ENCODE data around the gene UBE2L6. TPM values are rescaled to one million over a fixed set of nuclear protein-coding genes. Genes with fewer than 3 reads are reported as not detected.
A peak's percentile ranks its signal among the peaks of the same experiment; 100 is the strongest.

UBE2L6 gene
- total and polyA plus RNA-seq, 2 donors (not counting 1 experiment from before 2014, with no cell fraction given), result 63.5 to 70.7 TPM

DNA sequence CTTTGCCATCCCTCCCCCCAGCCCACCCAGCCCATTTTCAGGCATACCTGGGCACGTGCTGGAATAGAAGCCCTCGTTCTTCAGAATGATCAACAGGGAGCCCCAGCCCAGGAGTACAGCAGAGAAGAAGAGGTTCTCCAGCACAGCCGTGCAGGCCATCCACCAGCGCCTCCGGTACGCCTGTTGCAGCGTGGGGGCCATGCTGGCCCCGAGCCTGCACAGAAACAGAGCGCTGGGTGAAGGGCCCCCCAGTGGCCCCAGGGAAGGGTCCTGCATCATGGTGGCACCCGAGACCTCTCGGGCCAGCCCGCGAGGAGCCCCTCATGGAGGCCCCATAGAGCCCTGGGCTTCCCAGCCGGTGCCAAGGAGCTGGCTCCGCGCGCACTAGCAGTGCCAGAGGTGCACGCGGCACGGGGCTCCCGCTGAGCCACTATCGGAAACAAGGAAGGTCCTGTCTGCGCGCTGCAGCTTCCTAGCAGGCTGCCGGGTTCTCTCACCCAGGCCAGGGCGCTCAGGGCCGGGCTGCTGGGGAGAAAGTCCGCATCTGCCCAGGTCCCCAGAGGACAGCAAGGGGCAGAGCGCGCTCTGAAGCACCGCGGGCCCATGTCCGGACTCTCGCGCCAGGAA, 53.4 kb downstream of the UBE2L6 start:
- Histone ChIP-seq H3K9ac (ENCODE audit: low read length) (peak overlapping the region; percentile 81), H3K36me3 (replicated peaks in 1 of 2; ENCODE audit: control extremely low read depth in 1 of 2, control insufficient read depth in 1 of 2, extremely low read depth in 1 of 2, insufficient read depth in 2 of 2, low read length in 1 of 2) (no peaks in the 10 kb centered on the region), H3K79me2 (ENCODE audit: control insufficient read depth, insufficient read depth, low read length) (no peaks in the 10 kb centered on the region), H3K27ac (ENCODE audit: low read length in 2 of 2) (no peak overlapping the region), H3K9me3 (ENCODE audit: control extremely low read depth in 1 of 3, control insufficient read depth in 2 of 3, insufficient read depth in 1 of 3, low read length in 2 of 3) (no peaks in the 10 kb centered on the region), H3K4me3 (ENCODE audit: control extremely low read depth in 1 of 5, extremely low read depth in 1 of 5, insufficient read depth in 1 of 5, low read depth in 2 of 5, low read length in 4 of 5) (peak overlapping the region in 4 of 5 experiments; percentile 60 to 93 (median 82)), H3K27me3 (replicated peaks in 1 of 4; ENCODE audit: control extremely low read depth in 1 of 4, control insufficient read depth in 3 of 4, insufficient read depth in 4 of 4, low read length in 3 of 4) (no peaks in the 10 kb centered on the region), H4K20me1 (ENCODE audit: control insufficient read depth, insufficient read depth, low read length, poor library complexity, severe bottlenecking) (no peaks in the 10 kb centered on the region), H2AFZ (ENCODE audit: insufficient read depth, low read depth, low read length, poor library complexity, severe bottlenecking) (peak overlapping the region; percentile 98), H3K4me2 (replicated peaks; ENCODE audit: low read depth, low read length, poor library complexity, severe bottlenecking) (peak overlapping the region; percentile 97), H3K4me1 (ENCODE audit: control insufficient read depth in 2 of 2, insufficient read depth in 2 of 2, low read length in 2 of 2) (peaks cover 6 to 22% of the 10 kb centered on the region in 2 donors)
- TF ChIP-seq, protein P1, sequence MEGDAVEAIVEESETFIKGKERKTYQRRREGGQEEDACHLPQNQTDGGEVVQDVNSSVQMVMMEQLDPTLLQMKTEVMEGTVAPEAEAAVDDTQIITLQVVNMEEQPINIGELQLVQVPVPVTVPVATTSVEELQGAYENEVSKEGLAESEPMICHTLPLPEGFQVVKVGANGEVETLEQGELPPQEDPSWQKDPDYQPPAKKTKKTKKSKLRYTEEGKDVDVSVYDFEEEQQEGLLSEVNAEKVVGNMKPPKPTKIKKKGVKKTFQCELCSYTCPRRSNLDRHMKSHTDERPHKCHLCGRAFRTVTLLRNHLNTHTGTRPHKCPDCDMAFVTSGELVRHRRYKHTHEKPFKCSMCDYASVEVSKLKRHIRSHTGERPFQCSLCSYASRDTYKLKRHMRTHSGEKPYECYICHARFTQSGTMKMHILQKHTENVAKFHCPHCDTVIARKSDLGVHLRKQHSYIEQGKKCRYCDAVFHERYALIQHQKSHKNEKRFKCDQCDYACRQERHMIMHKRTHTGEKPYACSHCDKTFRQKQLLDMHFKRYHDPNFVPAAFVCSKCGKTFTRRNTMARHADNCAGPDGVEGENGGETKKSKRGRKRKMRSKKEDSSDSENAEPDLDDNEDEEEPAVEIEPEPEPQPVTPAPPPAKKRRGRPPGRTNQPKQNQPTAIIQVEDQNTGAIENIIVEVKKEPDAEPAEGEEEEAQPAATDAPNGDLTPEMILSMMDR (IDR thresholded peaks at IDR 0.05), result no peak
- no peak for TF ChIP-seq EZH2 (IDR thresholded peaks at IDR 0.05; ENCODE audit: borderline replicate concordance, insufficient read depth, low read depth, low read length, poor library complexity, severe bottlenecking)
- POLR2A ChIA-PET, result interaction anchor here (2.1 kb wide), 1 partner anchor 21 kb away, joined by 4 read pairs; no protein-coding TSS in a partner anchor
- CTCF ChIA-PET, result interaction anchor here (1.2 to 6.6 kb wide), 5 partner anchors 13 to 56 kb away, joined by 3 to 98 read pairs (median 17); partner anchors contain the start of gene TIMM10
- no peak for ATAC-seq (ENCODE audit: low read depth)
- Mint-ChIP-seq H3K4me3 (peak overlapping the region; percentile 97), H3K27ac (peak overlapping the region; percentile 20), H3K27me3 (no peaks in the 10 kb centered on the region), H3K9me3 (ENCODE audit: insufficient read depth) (no peaks in the 10 kb centered on the region), H3K4me1 (peaks cover 30% of the 10 kb centered on the region)
- intact Hi-C loops (cut with micrococcal nuclease), result loop anchor here (2.0 kb wide), 2 partner anchors 15 to 17 kb away; partner anchors contain the start of gene TIMM10
- DNase-seq, result peak; percentile 49
- WGBS (ENCODE audit: insufficient coverage), result 15% methylated on average over 34 of the region's 35 CpGs

DNA sequence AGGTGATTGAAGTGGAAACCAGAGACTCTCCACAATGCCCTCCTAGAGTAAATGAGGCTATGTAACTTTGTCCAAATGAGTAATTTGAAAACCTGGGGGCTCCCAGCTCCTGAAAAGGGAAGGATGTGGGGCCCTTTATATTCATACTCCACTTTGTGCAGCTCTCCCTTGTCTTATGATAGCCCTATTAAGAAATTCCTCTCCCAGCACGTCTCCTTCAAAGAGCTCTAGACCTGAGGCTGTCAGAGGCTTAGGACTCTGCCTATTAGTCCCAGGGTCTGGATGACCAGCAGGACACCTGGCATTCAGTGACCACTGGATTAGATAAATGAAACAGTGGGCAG, 54.0 kb downstream of the UBE2L6 start:
- no peaks in the 10 kb centered on the region for H3K27me3 Mint-ChIP-seq
- ChIA-PET CTCF (interaction anchor here (2.4 to 6.6 kb wide), 3 partner anchors 14 to 56 kb away, joined by 17 to 98 read pairs (median 47); partner anchors contain the start of gene TIMM10), POLR2A (interaction anchor here (0.6 to 2.1 kb wide), 2 partner anchors 20 to 55 kb away, joined by 4 to 7 read pairs; no protein-coding TSS in a partner anchor)
- peaks cover 30% of the 10 kb centered on the region for H3K4me1 Mint-ChIP-seq
- no peak overlapping the region for H3K27ac ChIP-seq (ENCODE audit: low read length in 2 of 2)
- H3K4me3 Mint-ChIP-seq, result peak overlapping the region; percentile 77
- peaks cover 6 to 22% of the 10 kb centered on the region in 2 donors for H3K4me1 ChIP-seq (ENCODE audit: control insufficient read depth in 2 of 2, insufficient read depth in 2 of 2, low read length in 2 of 2)
- TF ChIP-seq, protein P1 (IDR thresholded peaks at IDR 0.05), result no peak
- TF ChIP-seq EZH2 (IDR thresholded peaks at IDR 0.05; ENCODE audit: borderline replicate concordance, insufficient read depth, low read depth, low read length, poor library complexity, severe bottlenecking), result no peak
- H3K36me3 ChIP-seq (replicated peaks in 1 of 2; ENCODE audit: control extremely low read depth in 1 of 2, control insufficient read depth in 1 of 2, extremely low read depth in 1 of 2, insufficient read depth in 2 of 2, low read length in 1 of 2), result no peaks in the 10 kb centered on the region
- intact Hi-C loops (cut with micrococcal nuclease), result no loop called here
- no peak overlapping the region for H3K9ac ChIP-seq (ENCODE audit: low read length)
- no peak for DNase-seq
- H3K27ac Mint-ChIP-seq, result peak overlapping the region; percentile 26
- H2AFZ ChIP-seq (ENCODE audit: insufficient read depth, low read depth, low read length, poor library complexity, severe bottlenecking), result no peak overlapping the region
- H4K20me1 ChIP-seq (ENCODE audit: control insufficient read depth, insufficient read depth, low read length, poor library complexity, severe bottlenecking), result no peaks in the 10 kb centered on the region
- no peak overlapping the region for H3K4me2 ChIP-seq (replicated peaks; ENCODE audit: low read depth, low read length, poor library complexity, severe bottlenecking)
- no peak for ATAC-seq (ENCODE audit: low read depth)
- no peaks in the 10 kb centered on the region for H3K9me3 ChIP-seq (ENCODE audit: control extremely low read depth in 1 of 3, control insufficient read depth in 2 of 3, insufficient read depth in 1 of 3, low read length in 2 of 3)
- 0% methylated on average over 1 of the region's 1 CpG for WGBS (ENCODE audit: insufficient coverage)
- no peaks in the 10 kb centered on the region for H3K9me3 Mint-ChIP-seq (ENCODE audit: insufficient read depth)
- H3K27me3 ChIP-seq (replicated peaks in 1 of 4; ENCODE audit: control extremely low read depth in 1 of 4, control insufficient read depth in 3 of 4, insufficient read depth in 4 of 4, low read length in 3 of 4), result no peaks in the 10 kb centered on the region
- no peak overlapping the region for H3K4me3 ChIP-seq (ENCODE audit: control extremely low read depth in 1 of 5, extremely low read depth in 1 of 5, insufficient read depth in 1 of 5, low read depth in 2 of 5, low read length in 4 of 5)
- no peaks in the 10 kb centered on the region for H3K79me2 ChIP-seq (ENCODE audit: control insufficient read depth, insufficient read depth, low read length)

Measured in B cell (primary cell).